ENCODE data around the gene NALCN.

DNA sequence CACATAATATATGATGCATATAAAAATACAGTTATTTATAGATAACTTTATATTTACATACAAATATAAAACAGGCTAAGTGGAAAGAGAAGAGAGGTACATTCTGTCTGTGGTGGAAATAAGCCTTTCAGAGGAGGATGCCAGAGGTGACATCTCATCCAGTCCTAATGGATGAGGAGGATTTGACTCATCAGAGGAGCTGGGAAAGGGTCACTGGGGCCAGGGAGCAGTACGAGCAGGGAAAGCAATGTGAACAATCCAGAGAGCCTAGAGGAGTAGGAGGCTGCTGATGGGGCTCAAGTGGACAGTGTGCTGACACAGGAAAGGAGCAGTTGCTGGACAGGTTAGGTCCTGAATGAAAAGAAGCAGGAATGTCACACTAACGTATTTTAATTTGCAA lies 18.6 kb downstream of the NALCN start:
- TF ChIP-seq, protein P1, sequence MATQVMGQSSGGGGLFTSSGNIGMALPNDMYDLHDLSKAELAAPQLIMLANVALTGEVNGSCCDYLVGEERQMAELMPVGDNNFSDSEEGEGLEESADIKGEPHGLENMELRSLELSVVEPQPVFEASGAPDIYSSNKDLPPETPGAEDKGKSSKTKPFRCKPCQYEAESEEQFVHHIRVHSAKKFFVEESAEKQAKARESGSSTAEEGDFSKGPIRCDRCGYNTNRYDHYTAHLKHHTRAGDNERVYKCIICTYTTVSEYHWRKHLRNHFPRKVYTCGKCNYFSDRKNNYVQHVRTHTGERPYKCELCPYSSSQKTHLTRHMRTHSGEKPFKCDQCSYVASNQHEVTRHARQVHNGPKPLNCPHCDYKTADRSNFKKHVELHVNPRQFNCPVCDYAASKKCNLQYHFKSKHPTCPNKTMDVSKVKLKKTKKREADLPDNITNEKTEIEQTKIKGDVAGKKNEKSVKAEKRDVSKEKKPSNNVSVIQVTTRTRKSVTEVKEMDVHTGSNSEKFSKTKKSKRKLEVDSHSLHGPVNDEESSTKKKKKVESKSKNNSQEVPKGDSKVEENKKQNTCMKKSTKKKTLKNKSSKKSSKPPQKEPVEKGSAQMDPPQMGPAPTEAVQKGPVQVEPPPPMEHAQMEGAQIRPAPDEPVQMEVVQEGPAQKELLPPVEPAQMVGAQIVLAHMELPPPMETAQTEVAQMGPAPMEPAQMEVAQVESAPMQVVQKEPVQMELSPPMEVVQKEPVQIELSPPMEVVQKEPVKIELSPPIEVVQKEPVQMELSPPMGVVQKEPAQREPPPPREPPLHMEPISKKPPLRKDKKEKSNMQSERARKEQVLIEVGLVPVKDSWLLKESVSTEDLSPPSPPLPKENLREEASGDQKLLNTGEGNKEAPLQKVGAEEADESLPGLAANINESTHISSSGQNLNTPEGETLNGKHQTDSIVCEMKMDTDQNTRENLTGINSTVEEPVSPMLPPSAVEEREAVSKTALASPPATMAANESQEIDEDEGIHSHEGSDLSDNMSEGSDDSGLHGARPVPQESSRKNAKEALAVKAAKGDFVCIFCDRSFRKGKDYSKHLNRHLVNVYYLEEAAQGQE (IDR thresholded peaks at IDR 0.05; ENCODE audit: low read depth, low read length): no peak
- no peak for TF ChIP-seq RAD21 (IDR thresholded peaks at IDR 0.05; ENCODE audit: insufficient read depth, low read depth, low read length)
- TF ChIP-seq, protein P2, sequence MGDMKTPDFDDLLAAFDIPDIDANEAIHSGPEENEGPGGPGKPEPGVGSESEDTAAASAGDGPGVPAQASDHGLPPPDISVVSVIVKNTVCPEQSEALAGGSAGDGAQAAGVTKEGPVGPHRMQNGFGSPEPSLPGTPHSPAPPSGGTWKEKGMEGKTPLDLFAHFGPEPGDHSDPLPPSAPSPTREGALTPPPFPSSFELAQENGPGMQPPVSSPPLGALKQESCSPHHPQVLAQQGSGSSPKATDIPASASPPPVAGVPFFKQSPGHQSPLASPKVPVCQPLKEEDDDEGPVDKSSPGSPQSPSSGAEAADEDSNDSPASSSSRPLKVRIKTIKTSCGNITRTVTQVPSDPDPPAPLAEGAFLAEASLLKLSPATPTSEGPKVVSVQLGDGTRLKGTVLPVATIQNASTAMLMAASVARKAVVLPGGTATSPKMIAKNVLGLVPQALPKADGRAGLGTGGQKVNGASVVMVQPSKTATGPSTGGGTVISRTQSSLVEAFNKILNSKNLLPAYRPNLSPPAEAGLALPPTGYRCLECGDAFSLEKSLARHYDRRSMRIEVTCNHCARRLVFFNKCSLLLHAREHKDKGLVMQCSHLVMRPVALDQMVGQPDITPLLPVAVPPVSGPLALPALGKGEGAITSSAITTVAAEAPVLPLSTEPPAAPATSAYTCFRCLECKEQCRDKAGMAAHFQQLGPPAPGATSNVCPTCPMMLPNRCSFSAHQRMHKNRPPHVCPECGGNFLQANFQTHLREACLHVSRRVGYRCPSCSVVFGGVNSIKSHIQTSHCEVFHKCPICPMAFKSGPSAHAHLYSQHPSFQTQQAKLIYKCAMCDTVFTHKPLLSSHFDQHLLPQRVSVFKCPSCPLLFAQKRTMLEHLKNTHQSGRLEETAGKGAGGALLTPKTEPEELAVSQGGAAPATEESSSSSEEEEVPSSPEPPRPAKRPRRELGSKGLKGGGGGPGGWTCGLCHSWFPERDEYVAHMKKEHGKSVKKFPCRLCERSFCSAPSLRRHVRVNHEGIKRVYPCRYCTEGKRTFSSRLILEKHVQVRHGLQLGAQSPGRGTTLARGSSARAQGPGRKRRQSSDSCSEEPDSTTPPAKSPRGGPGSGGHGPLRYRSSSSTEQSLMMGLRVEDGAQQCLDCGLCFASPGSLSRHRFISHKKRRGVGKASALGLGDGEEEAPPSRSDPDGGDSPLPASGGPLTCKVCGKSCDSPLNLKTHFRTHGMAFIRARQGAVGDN (IDR thresholded peaks at IDR 0.05): no peak
- TF ChIP-seq, protein P3, sequence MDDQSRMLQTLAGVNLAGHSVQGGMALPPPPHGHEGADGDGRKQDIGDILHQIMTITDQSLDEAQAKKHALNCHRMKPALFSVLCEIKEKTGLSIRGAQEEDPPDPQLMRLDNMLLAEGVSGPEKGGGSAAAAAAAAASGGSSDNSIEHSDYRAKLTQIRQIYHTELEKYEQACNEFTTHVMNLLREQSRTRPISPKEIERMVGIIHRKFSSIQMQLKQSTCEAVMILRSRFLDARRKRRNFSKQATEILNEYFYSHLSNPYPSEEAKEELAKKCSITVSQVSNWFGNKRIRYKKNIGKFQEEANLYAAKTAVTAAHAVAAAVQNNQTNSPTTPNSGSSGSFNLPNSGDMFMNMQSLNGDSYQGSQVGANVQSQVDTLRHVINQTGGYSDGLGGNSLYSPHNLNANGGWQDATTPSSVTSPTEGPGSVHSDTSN (IDR thresholded peaks at IDR 0.05; ENCODE audit: insufficient replicate concordance, low read depth, low read length): no peak
- no peak for TF ChIP-seq YY1 (IDR thresholded peaks at IDR 0.05; ENCODE audit: low read depth, low read length)
- no peak for TF ChIP-seq RAD51 (IDR thresholded peaks at IDR 0.05)
- TF ChIP-seq POLR2A (IDR thresholded peaks at IDR 0.05; ENCODE audit: low read depth, low read length): no peak
- TF ChIP-seq, protein P4, sequence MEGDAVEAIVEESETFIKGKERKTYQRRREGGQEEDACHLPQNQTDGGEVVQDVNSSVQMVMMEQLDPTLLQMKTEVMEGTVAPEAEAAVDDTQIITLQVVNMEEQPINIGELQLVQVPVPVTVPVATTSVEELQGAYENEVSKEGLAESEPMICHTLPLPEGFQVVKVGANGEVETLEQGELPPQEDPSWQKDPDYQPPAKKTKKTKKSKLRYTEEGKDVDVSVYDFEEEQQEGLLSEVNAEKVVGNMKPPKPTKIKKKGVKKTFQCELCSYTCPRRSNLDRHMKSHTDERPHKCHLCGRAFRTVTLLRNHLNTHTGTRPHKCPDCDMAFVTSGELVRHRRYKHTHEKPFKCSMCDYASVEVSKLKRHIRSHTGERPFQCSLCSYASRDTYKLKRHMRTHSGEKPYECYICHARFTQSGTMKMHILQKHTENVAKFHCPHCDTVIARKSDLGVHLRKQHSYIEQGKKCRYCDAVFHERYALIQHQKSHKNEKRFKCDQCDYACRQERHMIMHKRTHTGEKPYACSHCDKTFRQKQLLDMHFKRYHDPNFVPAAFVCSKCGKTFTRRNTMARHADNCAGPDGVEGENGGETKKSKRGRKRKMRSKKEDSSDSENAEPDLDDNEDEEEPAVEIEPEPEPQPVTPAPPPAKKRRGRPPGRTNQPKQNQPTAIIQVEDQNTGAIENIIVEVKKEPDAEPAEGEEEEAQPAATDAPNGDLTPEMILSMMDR (IDR thresholded peaks at IDR 0.05 in 2 of 3, conservative IDR thresholded peaks at IDR 0.05 in 1 of 3; ENCODE audit: control insufficient read depth in 2 of 3, extremely low read depth in 1 of 3, insufficient read depth in 1 of 3, low read depth in 3 of 3, low read length in 3 of 3): no peak
- no peak for TF ChIP-seq EZH2 (IDR thresholded peaks at IDR 0.05; ENCODE audit: borderline replicate concordance, control insufficient read depth, low read depth, low read length)
- TF ChIP-seq, protein P5, sequence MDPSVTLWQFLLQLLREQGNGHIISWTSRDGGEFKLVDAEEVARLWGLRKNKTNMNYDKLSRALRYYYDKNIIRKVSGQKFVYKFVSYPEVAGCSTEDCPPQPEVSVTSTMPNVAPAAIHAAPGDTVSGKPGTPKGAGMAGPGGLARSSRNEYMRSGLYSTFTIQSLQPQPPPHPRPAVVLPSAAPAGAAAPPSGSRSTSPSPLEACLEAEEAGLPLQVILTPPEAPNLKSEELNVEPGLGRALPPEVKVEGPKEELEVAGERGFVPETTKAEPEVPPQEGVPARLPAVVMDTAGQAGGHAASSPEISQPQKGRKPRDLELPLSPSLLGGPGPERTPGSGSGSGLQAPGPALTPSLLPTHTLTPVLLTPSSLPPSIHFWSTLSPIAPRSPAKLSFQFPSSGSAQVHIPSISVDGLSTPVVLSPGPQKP (IDR thresholded peaks at IDR 0.05; ENCODE audit: low read depth, low read length): no peak
- TF ChIP-seq HCFC1 (IDR thresholded peaks at IDR 0.05; ENCODE audit: low read length): no peak
- no peak for TF ChIP-seq MXI1 (IDR thresholded peaks at IDR 0.05; ENCODE audit: low read depth, low read length)
- no peak for TF ChIP-seq SRF (IDR thresholded peaks at IDR 0.05; ENCODE audit: low read depth in 2 of 2, low read length in 2 of 2)
